ENCODE measurements around the gene FLNC. TPM values are rescaled to one million over a fixed set of nuclear protein-coding genes. Genes with fewer than 3 reads are reported as not detected.

The FLNC gene
- total and polyA plus RNA-seq, 9 of the 15 experiments (the other 6 are each of a cell fraction or from before 2014, with no cell fraction given) = 0.90 to 155 (median 28.8) TPM

- no peak for TF ChIP-seq MBD2 (IDR thresholded peaks at IDR 0.05; ENCODE audit: borderline replicate concordance, low read depth)
- TF ChIP-seq POLR2H (tag; IDR thresholded peaks at IDR 0.05; ENCODE audit: low read depth) = no peak
- TF ChIP-seq STAG1 (CRISPR knock-in tag; IDR thresholded peaks at IDR 0.05; ENCODE audit: borderline replicate concordance) = no peak
- peak; percentile 66 for TF ChIP-seq POLR2G (IDR thresholded peaks at IDR 0.05; ENCODE audit: low read depth, low read length)
- 0 out of 2 replicates have a peak, but pooled peaks have one; percentile 41 for TF ChIP-seq RBM14 (IDR thresholded peaks at IDR 0.05; ENCODE audit: borderline replicate concordance, insufficient read depth, low read depth, low read length)
- TF ChIP-seq ZNF324 (CRISPR knock-in tag; IDR thresholded peaks at IDR 0.05) = no peak
- TF ChIP-seq ETS1 (conservative IDR thresholded peaks at IDR 0.05; ENCODE audit: control insufficient read depth, low read depth, low read length) = no peak
- no peak for TF ChIP-seq HIVEP1 (CRISPR knock-in tag; IDR thresholded peaks at IDR 0.05)
- no peak for TF ChIP-seq CBX8 (IDR thresholded peaks at IDR 0.05; ENCODE audit: borderline replicate concordance, extremely low read depth, low read depth, low read length, poor library complexity, severe bottlenecking)
- TF ChIP-seq MCM5 (IDR thresholded peaks at IDR 0.05; ENCODE audit: low read depth) = no peak
- TF ChIP-seq PHB (CRISPR knock-in tag; IDR thresholded peaks at IDR 0.05) = no peak
- 0 out of 2 replicates have a peak, but pooled peaks have one; percentile 43 for TF ChIP-seq RBFOX2 (IDR thresholded peaks at IDR 0.05; ENCODE audit: low read depth, low read length)
- TF ChIP-seq ZNF655 (CRISPR knock-in tag; IDR thresholded peaks at IDR 0.05) = no peak
- TF ChIP-seq MAFG (tag; conservative IDR thresholded peaks at IDR 0.05) = no peak
- TF ChIP-seq YBX1 (IDR thresholded peaks at IDR 0.05) = no peak
Observed at GRCh38 chr7:128839751-128840177, 9.6 kb downstream of the FLNC start (continued).
